ENCODE results near the gene MAST3. TPM values are rescaled to one million over a fixed set of nuclear protein-coding genes. Genes with fewer than 3 reads are reported as not detected.

The MAST3 gene
- total RNA-seq, 1 experiment from 2014 or later: 14.2 TPM

- Histone ChIP-seq H3K4me1 (ENCODE audit: control insufficient read depth in 1 of 2, insufficient read depth in 2 of 2, low read length in 2 of 2) (peaks cover 18 to 29% of the 10 kb centered on the region in 2 experiments; a peak in 3 of 4 replicates), H3K9ac (ENCODE audit: low read length) (peak overlapping the region; percentile 61), H3K4me2 (ENCODE audit: low read length) (peak overlapping the region; percentile 91), H3K9me2 (ENCODE audit: insufficient read depth) (no peaks in the 10 kb centered on the region), H3K9me3 (ENCODE audit: control insufficient read depth in 1 of 2, insufficient read depth in 1 of 2, low read depth in 1 of 2, low read length in 2 of 2) (no peaks in the 10 kb centered on the region), H3K79me2 (ENCODE audit: insufficient read depth, low read length) (no peaks in the 10 kb centered on the region), H2AFZ (ENCODE audit: low read depth, low read length, poor library complexity, severe bottlenecking) (no peak overlapping the region), H3K36me3 (ENCODE audit: control insufficient read depth in 1 of 2, insufficient read depth in 2 of 2, low read length in 2 of 2) (peaks cover 0 to 3% of the 10 kb centered on the region in 2 experiments; a peak in 1 of 4 replicates), H4K20me1 (ENCODE audit: insufficient read depth) (no peaks in the 10 kb centered on the region), H3K27me3 (ENCODE audit: insufficient read depth, low read length) (no peaks in the 10 kb centered on the region), H3K4me3 (replicated peaks in 1 of 2; ENCODE audit: low read depth in 1 of 2, low read length in 2 of 2) (peak overlapping the region; percentile 63 to 67), H3K27ac (ENCODE audit: low read depth, low read length) (peak overlapping the region; percentile 59; the same call in 1 of the 2 replicates)
- CTCF ChIA-PET: interaction anchor here (0.6 to 3.0 kb wide), 4 partner anchors 13 to 1129 kb away, joined by 3 to 24 read pairs (median 3); partner anchors contain the start of gene MAST3
- RAD21 ChIA-PET (ENCODE audit: low non-redundant PET in 1 of 2, low total read pairs in 2 of 2, uncharacterized antibody in 2 of 2, unreplicated experiment in 2 of 2): no interaction called here
- POLR2A ChIA-PET: interaction anchor here (0.7 to 1.3 kb wide), 2 partner anchors 11 to 213 kb away, joined by 3 read pairs; no protein-coding TSS in a partner anchor
- intact Hi-C loops (cut with micrococcal nuclease): no loop called here
- no TSS peak for BruUV-seq (replicated peaks)
- ATAC-seq: no peak
- TF ChIP-seq FOSL1 (IDR thresholded peaks at IDR 0.05; ENCODE audit: low read depth) (no peak), YY1 (IDR thresholded peaks at IDR 0.05; ENCODE audit: extremely low read depth, insufficient replicate concordance, low read depth, low read length) (no peak), ZNF274 (IDR thresholded peaks at IDR 0.05; ENCODE audit: low read depth, low read length) (no peak), EZH2phosphoT487 (IDR thresholded peaks at IDR 0.05; ENCODE audit: borderline replicate concordance) (no peak), POLR2AphosphoS5 (IDR thresholded peaks at IDR 0.05; ENCODE audit: low read depth, low read length) (no peak), JUND (IDR thresholded peaks at IDR 0.05) (no peak), EGR1 (IDR thresholded peaks at IDR 0.05; ENCODE audit: low read depth) (no peak), TCF7L2 (IDR thresholded peaks at IDR 0.05; ENCODE audit: borderline replicate concordance, extremely low read depth, insufficient read depth, insufficient read length) (no peak), CTCF (IDR thresholded peaks at IDR 0.05 in 2 of 3, conservative IDR thresholded peaks at IDR 0.05 in 1 of 3; ENCODE audit: borderline replicate concordance in 1 of 3, insufficient read depth in 1 of 3, low read depth in 2 of 3, low read length in 2 of 3) (no peak), ZFX (IDR thresholded peaks at IDR 0.05) (no peak), SIN3A (IDR thresholded peaks at IDR 0.05; ENCODE audit: low read depth) (no peak), POLR2A (IDR thresholded peaks at IDR 0.05; ENCODE audit: borderline replicate concordance, extremely low read depth, insufficient read depth, insufficient read length) (no peak), SP1 (IDR thresholded peaks at IDR 0.05; ENCODE audit: low read depth) (no peak)
- TF ChIP-seq, protein P1, sequence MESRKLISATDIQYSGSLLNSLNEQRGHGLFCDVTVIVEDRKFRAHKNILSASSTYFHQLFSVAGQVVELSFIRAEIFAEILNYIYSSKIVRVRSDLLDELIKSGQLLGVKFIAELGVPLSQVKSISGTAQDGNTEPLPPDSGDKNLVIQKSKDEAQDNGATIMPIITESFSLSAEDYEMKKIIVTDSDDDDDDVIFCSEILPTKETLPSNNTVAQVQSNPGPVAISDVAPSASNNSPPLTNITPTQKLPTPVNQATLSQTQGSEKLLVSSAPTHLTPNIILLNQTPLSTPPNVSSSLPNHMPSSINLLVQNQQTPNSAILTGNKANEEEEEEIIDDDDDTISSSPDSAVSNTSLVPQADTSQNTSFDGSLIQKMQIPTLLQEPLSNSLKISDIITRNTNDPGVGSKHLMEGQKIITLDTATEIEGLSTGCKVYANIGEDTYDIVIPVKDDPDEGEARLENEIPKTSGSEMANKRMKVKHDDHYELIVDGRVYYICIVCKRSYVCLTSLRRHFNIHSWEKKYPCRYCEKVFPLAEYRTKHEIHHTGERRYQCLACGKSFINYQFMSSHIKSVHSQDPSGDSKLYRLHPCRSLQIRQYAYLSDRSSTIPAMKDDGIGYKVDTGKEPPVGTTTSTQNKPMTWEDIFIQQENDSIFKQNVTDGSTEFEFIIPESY (IDR thresholded peaks at IDR 0.05; ENCODE audit: extremely low read depth, insufficient replicate concordance, low read length): no peak
- TF ChIP-seq, protein P2, sequence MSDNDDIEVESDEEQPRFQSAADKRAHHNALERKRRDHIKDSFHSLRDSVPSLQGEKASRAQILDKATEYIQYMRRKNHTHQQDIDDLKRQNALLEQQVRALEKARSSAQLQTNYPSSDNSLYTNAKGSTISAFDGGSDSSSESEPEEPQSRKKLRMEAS (IDR thresholded peaks at IDR 0.05): no peak
- no peak for DNase-seq (ENCODE audit: low read depth, low spot score)
Measured at GRCh38 chr19:18110609-18111232, 13.1 kb downstream of the MAST3 start.

Measured in HCT116 (cell line).